Activated CD8-positive, alpha-beta memory T cell treated with anti-CD3 and anti-CD28 coated beads for 48 hours (primary cell): Measurements from ENCODE around the gene CCDC51.

Experiments used
- DNase-seq, 3 experiments: peaks; one replicate each; pipeline ENCODE4 v3.0.0-alpha.2; 2020; ENCODE audit warnings: low read depth in 2 of 3, low spot score in 2 of 3

The CCDC51 gene

DNA sequence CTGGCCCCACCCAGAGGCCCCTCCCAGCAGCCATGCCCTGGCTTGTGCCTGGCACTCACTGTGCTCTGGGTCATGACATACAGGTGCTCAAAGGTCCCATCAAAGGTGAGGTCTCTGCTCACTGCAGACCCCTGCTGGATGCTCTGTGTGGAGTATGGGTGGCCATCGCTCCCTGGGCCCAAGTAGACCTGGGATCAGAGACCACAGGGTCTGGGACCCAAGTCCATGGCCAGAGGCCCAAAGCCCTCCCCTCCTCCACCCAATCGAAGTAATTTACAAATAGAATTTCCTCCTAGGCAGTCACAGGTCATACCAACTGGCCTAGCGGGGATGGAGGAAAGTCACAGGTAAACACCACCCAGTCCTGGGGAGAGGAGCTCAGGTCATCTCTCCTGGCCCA, 17.6 kb downstream of the CCDC51 start:
- no peak for DNase-seq

DNA sequence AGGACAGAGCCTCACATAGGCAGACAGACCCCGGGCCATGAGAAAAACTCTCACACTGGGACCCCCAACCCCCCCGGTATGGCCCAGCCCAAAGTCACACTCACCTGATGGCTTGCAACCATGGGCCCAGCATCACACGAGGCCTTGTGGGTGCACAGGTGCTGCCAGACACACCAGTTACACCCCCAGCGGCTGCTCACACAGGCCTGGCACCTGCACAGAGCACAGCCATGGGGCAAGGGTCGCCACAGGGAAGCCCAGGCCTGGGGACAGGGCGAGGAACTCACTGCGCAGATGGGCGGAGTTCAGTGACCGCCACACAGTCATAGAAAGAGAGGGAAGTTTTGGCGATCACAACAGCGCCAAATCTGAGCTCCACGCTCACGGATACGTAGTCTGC, 19.4 kb downstream of the CCDC51 start:
- no peak for DNase-seq

DNA sequence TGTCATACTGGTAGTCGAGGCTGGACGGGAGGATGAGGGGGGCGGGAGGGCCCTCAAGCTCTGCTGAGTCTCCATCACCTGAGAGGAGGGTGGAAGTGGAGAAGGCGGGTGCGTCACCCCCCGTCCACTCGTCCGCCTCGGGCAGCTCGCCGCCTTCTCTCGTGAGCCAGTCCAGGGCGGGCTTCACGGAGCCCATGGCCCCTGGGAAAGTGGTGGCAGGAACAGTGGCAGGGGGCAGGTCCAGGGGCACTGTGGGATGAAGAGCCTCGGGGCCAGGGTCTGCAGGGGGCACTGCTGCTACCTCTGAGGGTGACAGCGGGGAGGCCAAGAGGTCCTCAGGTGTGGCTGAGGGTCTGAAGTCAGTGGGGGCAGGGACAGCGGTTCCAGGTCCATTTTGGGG, 20.3 kb downstream of the CCDC51 start:
- no peak for DNase-seq

DNA sequence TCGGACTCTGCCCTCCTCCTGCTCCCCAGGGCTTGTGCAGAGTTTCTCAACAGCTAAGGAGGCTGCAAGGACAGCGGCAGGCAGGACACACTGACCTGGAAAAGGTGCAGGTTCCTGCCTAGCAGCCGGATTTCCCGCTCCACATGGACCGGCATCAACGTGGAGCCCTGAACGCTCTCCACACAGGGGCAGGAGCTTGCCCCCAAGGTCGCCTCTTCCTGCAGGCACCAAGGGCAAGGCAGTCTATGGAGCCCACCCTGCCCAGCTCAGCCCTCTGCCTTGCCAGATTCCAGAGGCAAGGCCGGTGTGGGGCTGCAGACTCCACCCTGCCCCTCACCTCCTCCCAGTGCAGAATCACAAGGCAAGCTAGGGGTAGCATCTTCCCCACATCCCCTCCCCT, 20.8 kb downstream of the CCDC51 start:
- DNase-seq, result no peak

DNA sequence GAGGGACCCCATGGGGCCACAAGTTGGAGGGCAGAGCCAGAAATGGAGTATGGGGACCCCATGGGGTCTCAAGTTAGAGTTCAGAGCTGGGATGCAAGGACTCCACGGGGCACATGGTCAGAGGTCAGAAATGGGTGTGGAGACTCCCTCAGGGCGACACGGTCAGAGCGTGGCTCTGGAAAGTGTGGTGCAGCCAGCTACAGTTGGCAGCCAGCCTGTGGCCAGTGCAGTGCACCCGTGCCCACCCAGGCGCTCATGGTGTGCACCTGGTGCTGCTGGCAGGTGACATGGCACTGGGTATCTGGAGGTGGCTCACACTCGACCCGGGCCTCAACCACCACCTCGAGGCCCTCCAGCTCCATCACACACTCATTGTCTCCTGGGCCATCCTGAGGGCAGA, 21.3 kb downstream of the CCDC51 start:
- DNase-seq, result no peak

DNA sequence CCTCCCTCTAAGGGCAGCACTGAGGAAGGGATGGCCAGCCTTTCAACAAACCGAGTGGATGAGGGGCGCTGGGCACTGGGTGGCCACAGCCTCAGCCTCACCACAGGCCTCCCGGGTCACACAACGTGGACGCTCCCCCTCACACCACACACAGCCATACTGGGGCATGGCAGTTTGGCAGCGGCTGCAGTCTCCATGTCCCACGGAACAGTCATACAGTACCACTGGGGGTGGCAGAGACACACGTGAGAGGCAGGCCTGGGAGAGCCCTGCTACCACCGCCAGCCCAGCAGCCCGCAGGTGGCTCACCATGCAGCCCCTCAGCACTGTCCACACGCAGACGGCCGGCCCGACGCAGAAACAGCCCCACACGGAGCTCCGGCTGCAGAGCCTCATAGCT, 21.8 kb downstream of the CCDC51 start:
- no peak for DNase-seq

DNA sequence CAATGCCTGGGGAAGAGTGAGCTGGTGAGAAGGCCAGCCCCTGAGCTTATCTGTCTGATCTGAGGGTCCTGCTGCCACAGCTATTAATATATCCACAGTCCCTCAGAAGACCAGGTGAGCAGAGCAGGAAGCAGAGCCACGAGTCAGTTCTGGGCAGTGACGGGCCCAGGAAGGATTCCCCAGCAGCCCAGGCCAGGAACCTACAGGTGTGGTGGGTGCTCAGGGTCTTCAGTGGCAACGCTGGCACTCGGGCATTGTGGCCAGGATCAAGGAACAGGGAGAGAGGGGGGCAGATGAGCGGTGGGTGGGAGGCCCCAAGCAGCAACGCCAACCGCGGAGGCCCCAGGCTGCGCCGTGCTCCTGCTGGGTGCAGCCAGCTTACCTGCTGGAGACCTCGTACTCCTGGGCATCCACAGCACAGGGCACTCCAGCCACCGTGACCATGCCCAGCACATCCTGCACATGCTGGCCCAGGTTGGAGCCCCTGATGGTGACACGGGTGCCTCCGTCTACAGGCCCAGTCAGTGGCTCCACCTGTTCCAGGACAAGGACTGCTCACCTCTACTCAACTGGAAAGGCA, 22.3 kb downstream of the CCDC51 start:
- DNase-seq, result no peak

DNA sequence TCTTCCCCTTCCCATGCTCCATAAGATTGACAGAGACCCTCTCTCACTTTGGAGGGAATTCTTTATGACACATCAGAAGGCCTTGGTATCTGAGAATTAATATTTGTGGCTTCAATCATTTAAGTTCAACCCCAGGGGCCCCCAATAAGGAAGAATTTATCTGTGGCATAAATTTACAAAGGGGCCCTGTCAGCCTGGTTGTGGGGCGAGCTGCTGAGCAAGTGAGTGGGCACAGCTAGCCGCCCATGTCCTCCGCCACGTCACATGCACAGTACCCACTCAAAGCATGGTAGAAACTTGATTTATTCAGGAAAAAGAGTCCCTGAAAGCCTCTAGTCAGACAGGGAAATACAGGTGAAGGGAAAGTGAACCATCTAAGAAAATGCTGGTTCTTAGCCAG, 23.4 kb downstream of the CCDC51 start:
- DNase-seq, result no peak

DNA sequence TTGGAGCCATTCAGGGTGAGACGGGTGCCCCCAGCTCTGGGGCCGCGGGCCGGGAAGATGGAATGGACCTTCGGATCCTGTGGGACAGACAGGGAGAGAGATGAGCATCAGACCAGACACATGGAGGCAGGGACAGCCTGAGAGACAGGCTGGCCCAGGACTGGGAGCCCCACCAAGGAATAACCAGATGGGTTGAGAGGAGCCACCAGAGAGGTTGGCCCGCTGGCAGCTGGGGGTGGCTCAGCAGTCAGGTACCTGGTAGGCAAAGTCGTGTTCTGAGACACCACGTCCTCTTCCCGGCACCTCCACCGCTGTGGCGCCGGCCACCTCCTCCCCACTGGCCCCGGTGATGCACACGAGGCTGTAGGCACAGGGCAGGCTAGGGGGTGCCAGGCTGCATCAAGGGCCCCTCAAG, 23.8 kb downstream of the CCDC51 start:
- no peak for DNase-seq

DNA sequence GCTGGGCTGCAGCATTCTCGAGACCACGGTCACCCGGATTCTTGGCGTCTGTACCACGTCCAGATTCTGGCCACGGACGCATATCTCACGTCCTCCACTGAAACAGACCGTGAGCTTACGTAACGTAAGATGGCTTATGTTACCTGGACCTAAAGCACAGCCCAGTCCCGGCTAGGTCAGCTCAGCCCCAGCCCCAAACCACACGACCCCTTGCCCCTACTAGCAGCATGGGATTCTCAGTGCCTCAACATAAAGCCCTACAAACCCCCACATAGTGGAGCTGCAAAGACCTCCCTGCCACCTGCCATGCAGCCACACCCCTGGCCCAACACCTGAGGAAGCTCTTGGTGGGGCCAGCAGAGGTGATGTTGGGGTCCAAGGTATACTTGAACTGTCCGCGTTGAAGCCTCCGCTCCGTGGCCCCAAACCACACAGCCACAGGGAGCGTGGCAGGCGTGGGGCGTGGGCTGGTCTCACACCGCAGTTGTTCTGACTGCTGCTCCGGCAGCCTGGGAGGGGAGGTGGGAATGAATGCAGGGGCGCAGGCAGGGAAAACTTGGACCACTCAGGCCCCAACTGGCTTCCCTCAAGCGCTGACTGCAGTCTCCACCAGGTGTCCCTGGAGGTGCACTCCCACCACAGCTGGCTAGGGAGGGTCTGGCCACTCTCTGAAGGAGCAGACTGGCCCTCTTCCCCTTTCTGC, 24.5 kb downstream of the CCDC51 start:
- no peak for DNase-seq

DNA sequence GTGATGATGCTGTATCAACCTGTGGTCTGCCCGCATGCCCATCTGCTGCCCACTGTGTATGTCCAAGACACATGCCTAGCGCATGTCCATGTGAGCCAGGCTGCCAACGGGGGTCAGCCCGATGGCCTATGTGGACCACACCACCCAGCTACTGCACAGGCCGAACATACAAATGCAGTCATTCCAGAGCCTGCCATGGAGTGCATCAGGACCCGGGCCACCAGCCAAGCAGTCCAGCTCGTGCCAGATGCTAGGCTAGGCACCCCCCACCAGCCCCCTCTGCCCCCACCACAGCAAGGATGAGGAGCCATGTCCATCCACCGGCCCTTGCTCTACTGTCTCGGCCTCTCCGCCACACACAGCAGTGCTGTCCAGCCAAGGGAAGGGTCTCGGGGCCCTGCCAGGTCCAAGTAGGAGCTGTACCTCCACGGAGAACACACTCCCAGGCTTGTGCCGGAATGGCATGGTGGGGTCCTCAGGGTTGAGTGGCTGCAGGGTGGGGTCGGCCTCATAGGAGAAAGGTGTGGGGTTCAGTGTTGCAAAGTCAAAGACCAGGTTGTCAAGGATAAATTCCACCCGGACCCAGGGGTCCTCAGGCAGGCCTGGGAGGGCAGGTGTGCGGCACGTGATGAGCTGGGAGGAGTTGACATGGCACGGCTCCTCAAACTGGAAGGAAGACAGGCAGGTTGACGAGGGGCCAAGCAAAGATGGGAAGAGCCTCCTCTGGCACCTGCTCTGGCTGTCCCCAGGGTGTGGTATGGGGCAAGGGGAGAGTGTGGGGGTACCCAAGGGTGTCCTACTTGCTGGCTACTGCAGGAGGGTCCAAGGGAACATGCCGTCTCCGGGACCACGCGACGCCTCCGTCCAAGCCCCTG, 25.3 kb downstream of the CCDC51 start:
- DNase-seq, result no peak

DNA sequence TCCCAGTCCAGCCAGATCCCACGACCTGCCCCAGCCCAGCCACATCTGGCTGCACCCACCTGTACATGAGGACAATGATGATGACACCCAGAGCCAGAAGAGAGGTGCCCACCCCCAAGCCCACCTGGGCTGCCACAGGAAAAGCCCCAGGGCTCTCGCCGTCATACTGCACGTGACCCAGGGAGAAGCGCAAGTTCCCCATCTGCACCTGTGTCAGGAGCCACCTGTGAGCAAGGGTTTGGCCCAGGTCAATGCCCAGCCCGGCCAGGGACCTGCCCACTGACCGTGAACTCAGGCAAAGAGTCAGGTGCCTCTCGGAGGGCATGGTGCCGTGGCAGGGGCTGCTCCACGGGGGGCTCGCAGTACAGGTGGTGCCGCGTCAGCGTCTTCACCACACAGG, 26.3 kb downstream of the CCDC51 start:
- no peak for DNase-seq

DNA sequence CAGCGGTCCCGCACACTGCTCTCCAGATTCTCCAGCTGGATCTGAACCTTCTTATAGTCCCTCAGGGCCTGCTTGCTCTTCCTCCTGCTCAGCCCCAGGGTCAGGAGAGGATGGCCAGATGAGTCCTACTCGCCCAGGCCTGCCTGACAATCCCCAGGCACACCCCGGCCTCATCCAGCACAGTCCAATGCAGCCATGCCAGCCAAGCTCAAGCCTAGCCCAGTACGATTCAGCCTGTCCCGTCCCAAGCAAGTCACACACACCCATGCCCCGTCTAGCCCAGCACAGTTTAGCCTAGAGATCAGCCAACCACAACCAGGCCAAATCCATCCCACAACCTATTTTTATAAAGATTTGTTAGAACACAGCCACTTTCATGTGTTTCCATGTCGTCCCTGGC, 26.8 kb downstream of the CCDC51 start:
- no peak for DNase-seq

DNA sequence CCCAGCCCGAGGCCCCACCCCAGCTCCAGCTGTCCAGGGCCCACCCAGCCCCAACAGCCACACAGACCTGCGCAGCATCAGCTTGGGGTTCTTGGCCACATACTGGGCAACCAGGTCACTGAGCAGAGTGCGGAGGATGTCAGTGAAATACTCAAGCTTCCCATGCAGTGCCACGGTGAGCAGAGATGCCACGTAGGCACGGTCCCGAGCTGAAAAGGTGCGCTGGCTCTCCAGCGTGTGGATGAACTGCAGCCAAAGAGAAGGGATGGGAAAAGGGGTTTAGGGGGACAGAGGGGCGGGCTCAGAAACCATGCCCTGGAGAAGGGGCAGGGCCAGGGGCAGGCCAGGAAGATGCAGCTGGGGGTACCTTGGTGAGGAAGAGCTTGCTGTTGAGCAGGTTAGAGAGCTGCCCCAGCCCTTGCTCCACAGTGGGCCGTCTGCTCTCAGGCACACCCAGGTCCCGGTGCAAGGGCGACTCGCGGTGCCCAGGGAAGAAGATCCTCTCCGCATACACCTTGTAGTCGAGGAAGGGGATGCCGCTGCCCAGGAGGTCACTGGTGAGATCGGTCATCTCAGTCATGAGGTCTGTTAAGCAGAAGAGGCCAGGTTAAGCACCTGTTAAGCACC, 27.4 kb downstream of the CCDC51 start:
- no peak for DNase-seq

DNA sequence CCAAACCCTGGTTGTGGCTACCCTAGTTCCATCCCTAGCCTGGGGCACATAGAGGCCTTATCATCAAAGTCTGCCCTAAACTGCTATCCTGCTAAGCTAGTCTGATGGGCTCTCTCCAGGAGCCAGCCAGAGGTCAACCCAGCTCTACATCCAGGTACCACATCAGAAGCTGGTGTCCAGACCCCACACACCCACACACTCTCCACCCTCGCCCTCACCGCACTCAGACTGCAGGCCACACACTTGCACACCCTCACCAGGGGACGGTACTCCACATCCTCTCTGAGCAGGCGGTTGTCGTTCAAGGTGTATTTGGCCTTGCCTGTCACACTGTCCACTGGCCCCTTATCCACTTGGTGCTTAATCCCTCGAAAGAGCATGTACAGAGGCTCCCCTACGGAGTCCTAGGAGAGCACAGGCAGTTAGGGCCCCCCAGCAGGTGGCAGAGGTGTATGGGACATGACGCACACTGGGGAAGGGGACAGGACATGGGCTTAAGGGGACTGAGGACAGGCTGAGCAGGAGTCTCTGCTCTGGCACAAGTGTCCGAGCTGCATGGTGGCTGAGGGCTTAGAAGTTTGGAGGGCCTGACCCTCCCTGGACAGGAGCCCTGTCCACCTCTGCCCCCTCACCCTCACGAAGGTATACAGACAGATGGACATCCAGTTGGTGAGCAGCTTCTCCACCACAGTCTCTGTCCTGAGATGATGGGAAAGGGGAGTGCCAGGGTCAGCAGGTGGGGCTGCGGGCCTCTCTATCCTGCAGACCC, 28.1 kb downstream of the CCDC51 start:
- DNase-seq, result no peak

DNA sequence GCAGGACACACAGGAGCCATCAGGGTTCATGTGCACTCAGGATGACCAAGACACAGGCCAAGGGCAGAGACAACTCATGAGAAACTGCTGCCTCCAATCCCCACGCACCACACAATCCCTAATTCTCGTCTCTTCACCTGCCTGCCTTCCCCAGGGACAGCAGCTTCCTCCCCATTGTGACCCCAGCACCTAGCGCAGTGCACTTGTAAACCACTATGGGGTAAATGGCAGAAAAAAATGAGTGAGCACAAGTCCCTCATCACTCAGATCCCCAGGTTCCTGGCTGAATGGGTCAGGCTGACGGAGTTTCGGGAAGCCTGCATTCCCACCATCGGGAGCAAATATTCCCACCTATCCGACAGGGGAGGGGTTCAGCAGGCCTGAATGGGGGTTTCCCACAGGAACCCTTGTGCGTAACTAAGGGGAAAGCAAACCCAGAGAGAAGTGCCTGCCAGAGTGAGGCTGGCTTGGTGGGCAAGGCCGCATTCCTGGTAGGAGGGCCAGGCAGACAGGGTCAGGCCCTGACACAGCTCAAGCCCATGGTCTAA, 28.8 kb downstream of the CCDC51 start:
- DNase-seq, result no peak

DNA sequence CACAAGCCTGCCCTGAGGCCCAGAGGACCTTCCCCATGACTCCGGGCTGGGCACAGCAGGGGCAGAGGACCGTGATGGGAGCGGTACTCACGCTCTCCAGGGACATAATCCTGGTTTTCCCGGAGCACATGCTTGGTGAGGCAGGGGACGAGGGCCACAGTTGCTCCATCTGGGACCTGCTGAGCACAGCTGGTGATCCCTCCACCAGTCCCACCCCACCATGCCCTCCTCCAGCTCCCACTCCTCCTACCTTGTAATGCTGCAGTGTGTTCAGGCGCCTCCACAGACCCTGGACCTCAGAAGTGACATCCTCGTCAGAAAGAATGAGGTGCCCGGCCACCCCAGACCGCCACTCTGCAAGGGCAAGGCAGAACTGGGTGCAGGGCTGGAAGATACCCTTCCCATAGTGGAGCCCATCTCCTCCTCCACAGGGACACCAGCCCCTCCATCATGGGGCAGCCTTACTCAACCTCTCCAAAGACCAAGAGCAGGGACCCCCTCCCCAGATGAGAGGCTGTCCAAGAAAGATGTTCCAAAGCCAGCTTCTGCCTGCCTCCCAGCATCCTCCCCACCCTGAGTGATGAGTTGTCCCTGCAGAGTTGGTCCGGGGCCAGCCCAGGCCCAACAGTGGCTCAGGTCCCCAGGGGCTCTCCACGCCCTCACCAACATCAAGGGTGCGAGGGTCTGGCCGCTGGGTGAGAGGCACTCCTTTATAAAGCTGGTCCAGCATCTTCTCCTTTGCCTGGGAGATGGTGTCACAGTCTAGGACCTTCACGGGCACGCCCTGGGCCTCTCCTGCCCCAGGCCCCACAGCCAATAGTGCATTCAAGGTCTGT, 29.5 kb downstream of the CCDC51 start:
- no peak for DNase-seq

DNA sequence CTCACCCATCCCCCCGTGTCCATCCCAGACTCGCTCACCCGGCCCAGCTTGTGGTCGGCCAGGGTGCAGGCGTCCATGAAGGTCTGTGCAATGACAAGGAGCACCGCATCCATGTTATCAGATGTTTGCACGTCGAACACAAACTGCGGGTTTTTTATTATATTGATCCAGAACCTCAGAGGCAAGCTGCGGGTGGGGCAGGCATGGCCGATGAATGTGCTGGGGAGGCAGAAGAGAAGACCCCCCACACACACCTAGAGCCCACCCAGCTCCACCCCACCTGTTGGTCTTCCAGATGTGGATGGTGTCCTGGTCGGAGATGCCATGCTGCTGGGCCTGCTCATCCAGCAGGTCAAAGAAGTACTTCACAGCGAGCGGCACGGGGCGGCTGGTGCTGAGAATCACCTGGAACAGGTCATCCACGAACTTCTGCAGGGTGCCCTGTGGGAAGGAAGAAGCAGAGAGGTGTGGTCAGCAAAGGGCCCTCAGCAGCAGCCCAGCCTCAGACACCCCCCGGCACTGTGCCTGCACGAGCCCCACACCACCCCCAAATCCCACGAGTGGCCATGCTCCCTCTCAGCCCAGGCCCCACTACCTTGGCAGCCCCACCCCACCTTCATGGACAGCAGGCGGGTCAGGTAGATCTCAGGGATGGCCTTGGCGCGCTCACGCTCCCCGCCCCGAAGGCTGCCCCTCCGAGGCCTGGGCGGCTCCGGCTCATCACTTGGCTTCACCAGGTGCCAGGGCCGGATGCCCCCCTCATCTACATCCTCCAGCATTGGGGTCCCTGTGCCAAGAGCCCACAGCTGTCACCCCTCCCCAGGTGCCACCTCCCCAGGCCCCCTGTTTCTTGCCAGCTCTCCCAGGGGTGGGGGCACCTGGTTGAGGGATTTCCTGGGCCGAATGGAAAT, 30.4 kb downstream of the CCDC51 start:
- DNase-seq, result no peak

DNA sequence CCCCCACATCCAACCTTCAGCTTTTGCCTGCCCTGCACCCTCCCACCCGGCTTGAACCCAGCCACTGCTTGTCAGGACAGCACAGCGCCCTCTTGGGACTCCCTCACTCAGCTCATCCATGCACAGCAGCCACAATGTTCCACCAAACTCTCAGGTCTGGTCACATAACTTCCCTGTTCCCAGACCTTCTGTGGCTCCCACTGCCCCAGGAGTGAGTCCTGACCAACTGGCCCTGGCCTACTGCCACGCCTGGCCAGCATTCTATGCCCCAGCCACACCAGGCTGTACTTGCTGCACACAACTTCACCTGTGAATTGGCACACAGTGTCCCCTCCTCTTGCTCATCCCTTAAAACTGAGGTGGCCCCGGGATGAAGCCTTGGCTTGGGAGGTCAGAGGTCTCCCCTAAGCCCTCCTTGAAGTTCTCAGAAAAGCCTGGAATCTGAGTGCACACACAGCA, 31.1 kb downstream of the CCDC51 start:
- no peak for DNase-seq
